ENCODE measurements around the gene MRPL54.
"Not testable (repeated sequence)": the region's sequence is repeated elsewhere in the genome, so short reads cannot be mapped to it uniquely, and the experiment has no call there.

MRPL54 gene

GRCh38 chr19:3761382-3762129 is 926 bp upstream of the MRPL54 start, which contains the start of gene APBA3:
TSS of gene APBA3 (minus strand) at chr19:3761692. CDS start at chr19:3760264, 1,428 bp downstream.
- TF ChIP-seq, protein P1, sequence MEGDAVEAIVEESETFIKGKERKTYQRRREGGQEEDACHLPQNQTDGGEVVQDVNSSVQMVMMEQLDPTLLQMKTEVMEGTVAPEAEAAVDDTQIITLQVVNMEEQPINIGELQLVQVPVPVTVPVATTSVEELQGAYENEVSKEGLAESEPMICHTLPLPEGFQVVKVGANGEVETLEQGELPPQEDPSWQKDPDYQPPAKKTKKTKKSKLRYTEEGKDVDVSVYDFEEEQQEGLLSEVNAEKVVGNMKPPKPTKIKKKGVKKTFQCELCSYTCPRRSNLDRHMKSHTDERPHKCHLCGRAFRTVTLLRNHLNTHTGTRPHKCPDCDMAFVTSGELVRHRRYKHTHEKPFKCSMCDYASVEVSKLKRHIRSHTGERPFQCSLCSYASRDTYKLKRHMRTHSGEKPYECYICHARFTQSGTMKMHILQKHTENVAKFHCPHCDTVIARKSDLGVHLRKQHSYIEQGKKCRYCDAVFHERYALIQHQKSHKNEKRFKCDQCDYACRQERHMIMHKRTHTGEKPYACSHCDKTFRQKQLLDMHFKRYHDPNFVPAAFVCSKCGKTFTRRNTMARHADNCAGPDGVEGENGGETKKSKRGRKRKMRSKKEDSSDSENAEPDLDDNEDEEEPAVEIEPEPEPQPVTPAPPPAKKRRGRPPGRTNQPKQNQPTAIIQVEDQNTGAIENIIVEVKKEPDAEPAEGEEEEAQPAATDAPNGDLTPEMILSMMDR (conservative IDR thresholded peaks at IDR 0.05; ENCODE audit: control insufficient read depth, insufficient read depth, low read depth, low read length), result peak; percentile 47
- H3K4me3 ChIP-seq (ENCODE audit: control insufficient read depth, low read depth, low read length), result peak within 1 kb of the TSS; percentile 99
- peak; percentile 84 for DNase-seq (ENCODE audit: low read depth)

- DNase-seq (ENCODE audit: low read depth), result no peak
- TF ChIP-seq, protein P1 (conservative IDR thresholded peaks at IDR 0.05; ENCODE audit: control insufficient read depth, insufficient read depth, low read depth, low read length), result no peak
- peak overlapping the region; percentile 80 for H3K4me3 ChIP-seq (ENCODE audit: control insufficient read depth, low read depth, low read length)
Measured at GRCh38 chr19:3762130-3762473, 380 bp upstream of the MRPL54 start.

DNA sequence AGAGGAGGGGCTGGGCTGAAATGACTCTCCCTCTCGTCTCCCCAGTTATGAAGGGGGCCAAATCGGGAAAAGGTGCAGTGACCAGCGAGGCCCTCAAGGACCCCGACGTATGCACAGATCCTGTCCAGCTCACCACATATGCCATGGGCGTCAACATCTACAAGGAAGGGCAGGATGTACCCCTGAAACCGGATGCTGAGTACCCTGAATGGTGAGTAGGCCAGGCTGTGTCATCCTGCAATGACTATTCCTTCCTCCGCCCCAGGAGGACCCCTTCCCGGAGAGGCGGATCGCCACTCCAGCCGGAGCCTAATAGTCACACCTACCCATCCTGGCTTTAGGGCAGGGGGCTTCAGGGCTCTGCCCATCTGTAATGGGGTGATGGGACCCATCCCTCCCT is 2.6 kb downstream of the MRPL54 start:
- no peak overlapping the region for H3K4me3 ChIP-seq (ENCODE audit: control insufficient read depth, low read depth, low read length)
- DNase-seq (ENCODE audit: low read depth), result no peak
- TF ChIP-seq, protein P1 (conservative IDR thresholded peaks at IDR 0.05; ENCODE audit: control insufficient read depth, insufficient read depth, low read depth, low read length), result no peak

GRCh38 chr19:3765757-3766156 is 3.3 kb downstream of the MRPL54 start:
- H3K4me3 ChIP-seq (ENCODE audit: control insufficient read depth, low read depth, low read length); DNase-seq (ENCODE audit: low read depth): not testable (repeated sequence)

GRCh38 chr19:3766520-3766919 is 4.0 kb downstream of the MRPL54 start:
- H3K4me3 ChIP-seq (ENCODE audit: control insufficient read depth, low read depth, low read length), result no peak overlapping the region
- TF ChIP-seq, protein P1 (conservative IDR thresholded peaks at IDR 0.05; ENCODE audit: control insufficient read depth, insufficient read depth, low read depth, low read length), result no peak
- DNase-seq (ENCODE audit: low read depth), result no peak

- TF ChIP-seq, protein P1 (conservative IDR thresholded peaks at IDR 0.05; ENCODE audit: control insufficient read depth, insufficient read depth, low read depth, low read length), result no peak
- no peak overlapping the region for H3K4me3 ChIP-seq (ENCODE audit: control insufficient read depth, low read depth, low read length)
- no peak for DNase-seq (ENCODE audit: low read depth)
Measured at GRCh38 chr19:3767050-3767449, 4.6 kb downstream of the MRPL54 start.

GRCh38 chr19:3768015-3768747 is 5.7 kb downstream of the MRPL54 start:
- TF ChIP-seq, protein P1 (conservative IDR thresholded peaks at IDR 0.05; ENCODE audit: control insufficient read depth, insufficient read depth, low read depth, low read length), result no peak
- no peak for DNase-seq (ENCODE audit: low read depth)
- no peak overlapping the region for H3K4me3 ChIP-seq (ENCODE audit: control insufficient read depth, low read depth, low read length)
